Osteocyte (in vitro differentiated cells): ENCODE data around the gene LBX2. TPM values are rescaled to one million over a fixed set of nuclear protein-coding genes. Genes with fewer than 3 reads are reported as not detected.
A peak's percentile ranks its signal among the peaks of the same experiment; 100 is the strongest.

ENCODE experiments used
- DNase-seq: peaks from one replicate; pipeline ENCODE4 v3.0.0; 2021; ENCODE audit warnings: mixed read lengths; ENCODE audit not compliant: unreplicated experiment; ENCODE audit errors: extremely low spot score
- H3K27ac Mint-ChIP-seq: one replicate; pipeline ENCODE4 v1.8.0; 2021; ENCODE audit warnings: mild to moderate bottlenecking, mixed read lengths; ENCODE audit not compliant: unreplicated experiment
- H3K27me3 Mint-ChIP-seq: one replicate; pipeline ENCODE4 v1.8.0; 2021; ENCODE audit warnings: mixed read lengths; ENCODE audit not compliant: unreplicated experiment
- H3K36me3 Mint-ChIP-seq: one replicate; pipeline ENCODE4 v1.8.0; 2021; ENCODE audit warnings: mixed read lengths; ENCODE audit not compliant: unreplicated experiment
- H3K4me1 Mint-ChIP-seq: one replicate; pipeline ENCODE4 v1.8.0; 2021; ENCODE audit warnings: mixed read lengths; ENCODE audit not compliant: unreplicated experiment
- H3K4me3 Mint-ChIP-seq: one replicate; pipeline ENCODE4 v1.8.0; 2021; ENCODE audit warnings: mild to moderate bottlenecking, moderate library complexity, mixed read lengths; ENCODE audit not compliant: unreplicated experiment
- H3K9me3 Mint-ChIP-seq: one replicate; pipeline ENCODE4 v1.8.0; 2021; ENCODE audit warnings: mixed read lengths; ENCODE audit not compliant: unreplicated experiment
- total RNA-seq: library from RNA; stranded (reverse); gene quantifications from 2 replicates; pipeline ENCODE4 v1.2.1, GENCODE V29; 2021
- TF ChIP-seq, protein P1 (sequence below): fragments of 200-600 bp; sonication (generic); IDR thresholded peaks from 2 replicates; pipeline ENCODE4 v1.5.0; 2021; ENCODE audit warnings: antibody characterized with exemption, mild to moderate bottlenecking, moderate library complexity

The LBX2 gene
- total RNA-seq, 1 donor from 2014 or later, result 1.0 TPM

GRCh38 chr2:74499940-74500577 is 656 bp upstream of the LBX2 start:
- Mint-ChIP-seq H3K4me1 (peaks cover 57% of the 10 kb centered on the region), H3K36me3 (peaks cover 14% of the 10 kb centered on the region), H3K27me3 (peaks cover 39% of the 10 kb centered on the region), H3K4me3 (peak overlapping the region; percentile 10), H3K9me3 (no peaks in the 10 kb centered on the region), H3K27ac (no peak overlapping the region)
- DNase-seq, result no peak
- TF ChIP-seq, protein P1, sequence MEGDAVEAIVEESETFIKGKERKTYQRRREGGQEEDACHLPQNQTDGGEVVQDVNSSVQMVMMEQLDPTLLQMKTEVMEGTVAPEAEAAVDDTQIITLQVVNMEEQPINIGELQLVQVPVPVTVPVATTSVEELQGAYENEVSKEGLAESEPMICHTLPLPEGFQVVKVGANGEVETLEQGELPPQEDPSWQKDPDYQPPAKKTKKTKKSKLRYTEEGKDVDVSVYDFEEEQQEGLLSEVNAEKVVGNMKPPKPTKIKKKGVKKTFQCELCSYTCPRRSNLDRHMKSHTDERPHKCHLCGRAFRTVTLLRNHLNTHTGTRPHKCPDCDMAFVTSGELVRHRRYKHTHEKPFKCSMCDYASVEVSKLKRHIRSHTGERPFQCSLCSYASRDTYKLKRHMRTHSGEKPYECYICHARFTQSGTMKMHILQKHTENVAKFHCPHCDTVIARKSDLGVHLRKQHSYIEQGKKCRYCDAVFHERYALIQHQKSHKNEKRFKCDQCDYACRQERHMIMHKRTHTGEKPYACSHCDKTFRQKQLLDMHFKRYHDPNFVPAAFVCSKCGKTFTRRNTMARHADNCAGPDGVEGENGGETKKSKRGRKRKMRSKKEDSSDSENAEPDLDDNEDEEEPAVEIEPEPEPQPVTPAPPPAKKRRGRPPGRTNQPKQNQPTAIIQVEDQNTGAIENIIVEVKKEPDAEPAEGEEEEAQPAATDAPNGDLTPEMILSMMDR, result no peak

GRCh38 chr2:74498500-74499266 is 720 bp downstream of the LBX2 start:
- DNase-seq, result no peak
- TF ChIP-seq, protein P1, result no peak
- Mint-ChIP-seq H3K36me3 (peaks cover 12% of the 10 kb centered on the region), H3K27ac (peak overlapping the region; percentile 40), H3K9me3 (no peaks in the 10 kb centered on the region), H3K27me3 (peaks cover 39% of the 10 kb centered on the region), H3K4me1 (peaks cover 43% of the 10 kb centered on the region), H3K4me3 (peak overlapping the region; percentile 76)

DNA sequence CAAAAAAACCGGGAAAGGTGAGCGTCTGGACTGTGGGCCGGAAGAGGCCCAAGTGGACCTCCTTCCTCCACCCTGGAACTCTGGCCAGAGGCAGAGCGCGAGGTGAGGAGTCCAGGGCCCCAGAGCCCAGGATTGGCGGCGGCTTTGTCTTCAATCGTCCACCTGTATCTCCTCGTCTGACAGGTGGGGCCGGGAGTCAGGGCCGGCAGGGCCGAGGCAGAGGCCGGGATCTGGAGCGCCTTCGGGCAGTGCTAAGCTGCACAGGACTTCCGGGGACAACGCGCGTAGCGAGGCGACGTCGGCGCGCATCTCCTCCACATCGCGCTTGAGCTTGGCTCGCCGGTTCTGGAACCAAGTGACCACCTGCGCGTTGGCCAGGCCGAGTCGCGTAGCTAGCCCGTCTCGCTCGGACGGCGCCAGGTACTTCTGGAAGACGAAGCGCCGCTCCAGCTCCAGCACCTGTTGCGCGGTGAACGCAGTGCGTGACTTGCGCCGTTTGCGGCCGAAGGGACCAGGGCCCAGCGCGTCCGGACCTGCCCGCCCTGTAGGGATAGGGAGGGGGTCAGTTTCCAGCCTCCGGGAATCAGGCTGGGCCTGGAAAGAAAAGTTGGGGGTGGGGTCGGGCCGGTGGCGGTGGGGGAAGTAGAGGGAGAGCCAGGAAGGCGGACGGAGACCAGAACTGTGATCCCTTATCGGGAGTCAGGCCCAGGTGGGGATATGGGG is 1.5 kb downstream of the LBX2 start:
- Mint-ChIP-seq H3K36me3 (peaks cover 18% of the 10 kb centered on the region), H3K4me1 (peaks cover 36% of the 10 kb centered on the region), H3K27ac (no peak overlapping the region), H3K27me3 (peaks cover 39% of the 10 kb centered on the region), H3K9me3 (no peaks in the 10 kb centered on the region), H3K4me3 (peak overlapping the region; percentile 76)
- no peak for DNase-seq
- TF ChIP-seq, protein P1, result no peak

GRCh38 chr2:74496997-74497776 is 2.2 kb downstream of the LBX2 start:
- peaks cover 23% of the 10 kb centered on the region for H3K36me3 Mint-ChIP-seq
- no peaks in the 10 kb centered on the region for H3K9me3 Mint-ChIP-seq
- peak overlapping the region; percentile 76 for H3K4me3 Mint-ChIP-seq

More at GRCh38 chr2:74496997-74497776, 2.2 kb downstream of the LBX2 start:
- no peak overlapping the region for H3K27ac Mint-ChIP-seq
- peaks cover 30% of the 10 kb centered on the region for H3K4me1 Mint-ChIP-seq
- TF ChIP-seq, protein P1, result no peak
- peaks cover 39% of the 10 kb centered on the region for H3K27me3 Mint-ChIP-seq
- DNase-seq, result no peak
